ENCODE data around the gene SLC39A6. TPM values are rescaled to one million over a fixed set of nuclear protein-coding genes. Genes with fewer than 3 reads are reported as not detected.
A peak's percentile ranks its signal among the peaks of the same experiment; 100 is the strongest.

Gene SLC39A6
- polyA plus RNA-seq, 1 donor (not counting 4 experiments of a cell fraction or from before 2014, with no cell fraction given) = 145 TPM

DNA sequence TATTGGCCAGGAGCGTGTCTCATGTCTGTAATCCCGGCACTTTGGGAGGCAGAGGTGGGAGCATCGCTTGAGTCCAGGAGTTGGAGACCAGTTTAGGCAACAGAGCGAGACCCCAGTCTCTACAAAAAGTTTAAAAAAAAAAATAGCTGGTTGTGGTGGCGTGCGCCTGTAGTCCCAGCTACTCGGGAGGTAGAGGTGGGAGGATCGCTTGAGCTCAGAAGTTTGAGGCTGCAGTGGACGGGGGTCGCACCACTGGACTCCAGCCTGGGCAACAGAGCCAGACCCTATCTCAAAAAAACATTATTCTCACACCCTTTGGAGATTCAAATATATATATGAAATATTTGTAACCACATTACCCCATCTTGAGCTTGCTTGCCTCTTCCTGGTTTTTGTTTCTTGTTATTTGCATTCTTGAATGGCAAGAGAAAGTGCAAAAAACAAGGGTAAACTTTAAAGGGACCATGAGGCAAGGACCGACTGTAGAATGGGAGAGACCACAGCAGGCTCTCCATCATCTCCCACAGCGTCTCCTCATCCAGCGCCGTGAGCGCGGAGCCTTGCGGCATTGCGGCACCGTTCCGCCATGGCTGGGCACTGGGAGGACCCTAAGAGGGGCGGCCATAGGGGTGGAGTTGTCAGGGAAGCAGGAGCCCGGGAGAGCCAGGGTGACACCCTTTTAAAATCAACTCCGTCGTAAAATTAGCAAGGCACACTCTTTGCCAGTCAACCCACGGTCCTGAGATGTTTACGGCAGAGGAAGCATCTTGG, 1.9 kb upstream of the SLC39A6 start:
- Histone ChIP-seq H3K4me1 (ENCODE audit: control insufficient read depth, extremely low read depth, insufficient read depth, low read length) (peaks cover 12% of the 10 kb centered on the region), H3K36me3 (ENCODE audit: control insufficient read depth in 2 of 2, extremely low read depth in 1 of 2, insufficient read depth in 2 of 2, low read length in 2 of 2) (peaks cover 0 to 3% of the 10 kb centered on the region in 2 experiments), H4K20me1 (ENCODE audit: control insufficient read depth, extremely low read depth, insufficient read depth, low read length) (peaks cover 5% of the 10 kb centered on the region), H3K4me2 (ENCODE audit: control insufficient read depth, extremely low read depth, insufficient read depth, low read depth, low read length) (peak overlapping the region; percentile 97), H3K9ac (ENCODE audit: control insufficient read depth, extremely low read depth, insufficient read depth, low read length) (no peak overlapping the region), H3K4me3 (ENCODE audit: control insufficient read depth in 2 of 3, extremely low read depth in 1 of 3, insufficient read depth in 2 of 3, low read depth in 1 of 3, low read length in 3 of 3) (peak overlapping the region; percentile 83 to 95 (median 92)), H3K9me1 (ENCODE audit: control insufficient read depth, extremely low read depth, insufficient read depth, low read length) (no peaks in the 10 kb centered on the region), H2AFZ (ENCODE audit: control insufficient read depth, low read length) (no peak overlapping the region), H3K27ac (ENCODE audit: control insufficient read depth, insufficient read depth, low read length) (no peak overlapping the region), H3K79me2 (ENCODE audit: control insufficient read depth, insufficient read depth, low read length) (peaks cover 61% of the 10 kb centered on the region), H3K27me3 (ENCODE audit: control insufficient read depth, extremely low read depth, insufficient read depth, low read length) (no peaks in the 10 kb centered on the region), H3K9me3 (ENCODE audit: control insufficient read depth, low read depth, low read length) (no peaks in the 10 kb centered on the region)
- dilution Hi-C loops (cut with MboI; ENCODE audit: extremely low pct_ligation_motif_present, low sequenced_read_pairs) = no loop called here
- no peak for FAIRE-seq
- DNase-seq (ENCODE audit: low read depth, low spot score) = no peak
- no peak for TF ChIP-seq EZH2 (IDR thresholded peaks at IDR 0.05; ENCODE audit: low read length)
- TF ChIP-seq, protein P1, sequence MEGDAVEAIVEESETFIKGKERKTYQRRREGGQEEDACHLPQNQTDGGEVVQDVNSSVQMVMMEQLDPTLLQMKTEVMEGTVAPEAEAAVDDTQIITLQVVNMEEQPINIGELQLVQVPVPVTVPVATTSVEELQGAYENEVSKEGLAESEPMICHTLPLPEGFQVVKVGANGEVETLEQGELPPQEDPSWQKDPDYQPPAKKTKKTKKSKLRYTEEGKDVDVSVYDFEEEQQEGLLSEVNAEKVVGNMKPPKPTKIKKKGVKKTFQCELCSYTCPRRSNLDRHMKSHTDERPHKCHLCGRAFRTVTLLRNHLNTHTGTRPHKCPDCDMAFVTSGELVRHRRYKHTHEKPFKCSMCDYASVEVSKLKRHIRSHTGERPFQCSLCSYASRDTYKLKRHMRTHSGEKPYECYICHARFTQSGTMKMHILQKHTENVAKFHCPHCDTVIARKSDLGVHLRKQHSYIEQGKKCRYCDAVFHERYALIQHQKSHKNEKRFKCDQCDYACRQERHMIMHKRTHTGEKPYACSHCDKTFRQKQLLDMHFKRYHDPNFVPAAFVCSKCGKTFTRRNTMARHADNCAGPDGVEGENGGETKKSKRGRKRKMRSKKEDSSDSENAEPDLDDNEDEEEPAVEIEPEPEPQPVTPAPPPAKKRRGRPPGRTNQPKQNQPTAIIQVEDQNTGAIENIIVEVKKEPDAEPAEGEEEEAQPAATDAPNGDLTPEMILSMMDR (optimal IDR thresholded peaks at IDR 0.05 in 1 of 3, IDR thresholded peaks at IDR 0.05 in 1 of 3, conservative IDR thresholded peaks at IDR 0.05 in 1 of 3; ENCODE audit: extremely low read depth in 1 of 3, insufficient read depth in 2 of 3, low read length in 3 of 3) = no peak

DNA sequence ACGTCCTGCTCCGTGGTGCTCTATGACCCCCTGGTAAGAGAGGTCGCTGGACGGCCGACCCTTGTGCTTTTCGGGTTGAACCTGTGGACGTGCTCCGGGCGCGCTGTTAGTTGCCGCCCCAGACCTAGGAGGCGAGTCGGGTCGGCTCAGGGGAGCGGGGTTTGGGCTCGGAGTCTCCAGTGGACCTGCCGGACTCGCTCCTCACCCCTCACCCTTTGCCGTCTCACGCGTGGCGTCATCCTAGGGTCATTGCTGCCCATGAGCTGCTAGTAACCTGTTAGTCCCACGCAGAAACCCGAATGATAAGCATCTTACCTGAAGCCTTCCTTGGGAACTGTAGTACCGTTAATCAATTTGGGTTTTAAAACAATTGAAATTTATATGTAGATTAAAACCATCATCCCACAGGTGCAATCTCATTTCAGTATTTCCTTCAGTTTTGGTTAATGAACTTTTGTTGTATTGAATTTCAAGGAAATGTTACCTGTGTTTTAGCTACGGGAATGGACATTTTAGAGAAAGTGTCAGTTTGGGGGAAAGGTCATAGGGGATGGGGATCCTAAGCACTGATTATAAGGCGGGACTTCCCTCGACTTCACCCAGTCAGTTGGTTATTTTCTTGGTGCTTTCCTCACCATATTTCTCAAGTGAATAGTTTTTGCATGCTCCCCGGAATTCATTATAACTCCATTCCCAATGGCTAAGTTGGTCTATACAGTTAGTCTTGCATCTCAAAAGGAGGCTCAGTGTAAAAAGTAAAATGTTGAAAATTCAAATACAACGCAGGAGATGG, 1.1 kb upstream of the SLC39A6 start:
- peaks cover 17% of the 10 kb centered on the region for H3K4me1 ChIP-seq (ENCODE audit: control insufficient read depth, extremely low read depth, insufficient read depth, low read length)
- no peaks in the 10 kb centered on the region for H3K27me3 ChIP-seq (ENCODE audit: control insufficient read depth, extremely low read depth, insufficient read depth, low read length)
- peak overlapping the region; percentile 83 to 95 (median 92) for H3K4me3 ChIP-seq (ENCODE audit: control insufficient read depth in 2 of 3, extremely low read depth in 1 of 3, insufficient read depth in 2 of 3, low read depth in 1 of 3, low read length in 3 of 3)
- DNase-seq (ENCODE audit: low read depth, low spot score) (no peak), FAIRE-seq (no peak)
- peak overlapping the region; percentile 93 for H3K27ac ChIP-seq (ENCODE audit: control insufficient read depth, insufficient read depth, low read length)
- peak overlapping the region; percentile 100 for H2AFZ ChIP-seq (ENCODE audit: control insufficient read depth, low read length)
- peaks cover 61% of the 10 kb centered on the region for H3K79me2 ChIP-seq (ENCODE audit: control insufficient read depth, insufficient read depth, low read length)
- no peaks in the 10 kb centered on the region for H3K9me1 ChIP-seq (ENCODE audit: control insufficient read depth, extremely low read depth, insufficient read depth, low read length)
- peak overlapping the region; percentile 97 for H3K9ac ChIP-seq (ENCODE audit: control insufficient read depth, extremely low read depth, insufficient read depth, low read length)
- no peaks in the 10 kb centered on the region for H3K9me3 ChIP-seq (ENCODE audit: control insufficient read depth, low read depth, low read length)
- H3K4me2 ChIP-seq (ENCODE audit: control insufficient read depth, extremely low read depth, insufficient read depth, low read depth, low read length) = peak overlapping the region; percentile 97
- TF ChIP-seq, protein P1 (optimal IDR thresholded peaks at IDR 0.05 in 1 of 3, IDR thresholded peaks at IDR 0.05 in 1 of 3, conservative IDR thresholded peaks at IDR 0.05 in 1 of 3; ENCODE audit: extremely low read depth in 1 of 3, insufficient read depth in 2 of 3, low read length in 3 of 3) = no peak
- no peak for TF ChIP-seq EZH2 (IDR thresholded peaks at IDR 0.05; ENCODE audit: low read length)
- dilution Hi-C loops (cut with MboI; ENCODE audit: extremely low pct_ligation_motif_present, low sequenced_read_pairs) = no loop called here
- peaks cover 5% of the 10 kb centered on the region for H4K20me1 ChIP-seq (ENCODE audit: control insufficient read depth, extremely low read depth, insufficient read depth, low read length)
- H3K36me3 ChIP-seq (ENCODE audit: control insufficient read depth in 2 of 2, extremely low read depth in 1 of 2, insufficient read depth in 2 of 2, low read length in 2 of 2) = peaks cover 0 to 3% of the 10 kb centered on the region in 2 experiments
